DOHH2 (cell line): ENCODE data around the gene MGAT5.

Experiments used
- H3F3A ChIP-seq: fragments of 200-600 bp; sonication (generic), shearing (Covaris generic); 2 replicates; pipeline ENCODE4 v1.6.0; 2016; ENCODE audit warnings: antibody characterized with exemption, mild to moderate bottlenecking; ENCODE audit not compliant: control insufficient read depth, insufficient read depth
- H3K27ac ChIP-seq: fragments of 200-600 bp; sonication (generic); 2 replicates; pipeline ENCODE4 v1.5.1; 2014; ENCODE audit warnings: low read depth, mild to moderate bottlenecking, low read length, moderate library complexity
- H3K27me3 ChIP-seq: fragments of 200-600 bp; sonication (generic); 2 replicates; pipeline ENCODE4 v1.6.1; 2014; ENCODE audit warnings: mild to moderate bottlenecking, low read length, mixed read lengths; ENCODE audit not compliant: control insufficient read depth
- H3K36me3 ChIP-seq: fragments of 200-600 bp; sonication (generic); 2 replicates; pipeline ENCODE4 v1.6.1; 2014; ENCODE audit warnings: mild to moderate bottlenecking, low read length, moderate library complexity, mixed read lengths; ENCODE audit not compliant: control insufficient read depth
- H3K4me1 ChIP-seq: fragments of 200-600 bp; sonication (generic); 2 replicates; pipeline ENCODE4 v1.6.1; 2014; ENCODE audit warnings: mild to moderate bottlenecking, low read length, mixed read lengths; ENCODE audit not compliant: control insufficient read depth
- H3K4me2 ChIP-seq: fragments of 200-600 bp; sonication (generic); 2 replicates; pipeline ENCODE4 v1.6.0; 2014; ENCODE audit warnings: mild to moderate bottlenecking, low read length, moderate library complexity
- H3K4me3 ChIP-seq: fragments of 200-600 bp; sonication (generic); 2 replicates; pipeline ENCODE4 v1.5.1; 2014; ENCODE audit warnings: mild to moderate bottlenecking, low read length, mixed read lengths
- H3K79me2 ChIP-seq: fragments of 200-600 bp; sonication (generic); 2 replicates; pipeline ENCODE4 v1.6.1; 2014; ENCODE audit warnings: mild to moderate bottlenecking, low read length, mixed read lengths; ENCODE audit not compliant: control insufficient read depth
- H3K9me2 ChIP-seq: fragments of 200-600 bp; sonication (generic); replicated peaks from 2 replicates; pipeline ENCODE4 v1.6.1; 2014; ENCODE audit warnings: mild to moderate bottlenecking, low read length, mixed read lengths; ENCODE audit not compliant: control insufficient read depth
- H3K9me3 ChIP-seq: fragments of 200-600 bp; sonication (generic); 2 replicates; pipeline ENCODE4 v1.6.1; 2014; ENCODE audit warnings: antibody characterized with exemption, low read length, mixed read lengths; ENCODE audit not compliant: control insufficient read depth, insufficient read depth
- H4K20me1 ChIP-seq: fragments of 200-600 bp; sonication (generic); 2 replicates; pipeline ENCODE4 v1.6.0; 2014; ENCODE audit warnings: low read depth, mild to moderate bottlenecking, antibody characterized with exemption, low read length, moderate library complexity; ENCODE audit not compliant: control insufficient read depth, insufficient read depth
- EZH2phosphoT487 ChIP-seq: fragments of 200-600 bp; sonication (generic); IDR thresholded peaks from 2 replicates; pipeline ENCODE4 v1.6.1; 2017; ENCODE audit warnings: borderline replicate concordance, mild to moderate bottlenecking, antibody characterized with exemption, low read length, moderate library complexity, mixed read lengths
- TF ChIP-seq, protein P1 (sequence below): fragments of 200-600 bp; sonication (generic); IDR thresholded peaks from one replicate; pipeline ENCODE4 v1.5.1; 2014; ENCODE audit warnings: antibody characterized with exemption, mild to moderate bottlenecking, low read depth, low read length; ENCODE audit not compliant: poor library complexity, severe bottlenecking

The MGAT5 gene

DNA sequence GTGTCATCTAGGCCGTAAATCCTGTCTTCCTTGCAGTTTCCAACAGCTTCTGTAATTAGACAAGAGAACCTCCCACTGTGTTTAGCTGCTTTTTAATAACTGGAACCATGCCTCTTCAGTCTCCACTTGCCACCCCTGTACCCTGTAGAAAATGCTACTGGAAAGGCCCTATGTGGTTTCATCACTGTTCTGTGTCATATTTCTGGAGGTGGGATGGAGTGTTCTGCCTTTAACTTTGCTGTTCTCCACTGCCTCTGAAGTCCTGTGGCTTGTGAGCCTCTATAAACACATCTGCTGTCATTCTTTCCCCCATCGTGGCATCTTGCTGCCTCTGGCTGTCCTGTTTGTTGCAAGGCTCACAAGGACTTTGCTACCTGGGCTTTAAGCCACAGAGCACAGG, 17.9 kb downstream of the MGAT5 start:
- peaks cover 98% of the 10 kb centered on the region for H3K4me1 ChIP-seq
- H3K27me3 ChIP-seq, result no peaks in the 10 kb centered on the region
- peak overlapping the region; percentile 83 for H3K4me2 ChIP-seq
- no peaks in the 10 kb centered on the region for H3K9me2 ChIP-seq
- H3K36me3 ChIP-seq, result peaks cover 55% of the 10 kb centered on the region
- H3K79me2 ChIP-seq, result peaks cover 88% of the 10 kb centered on the region
- peak overlapping the region; percentile 35 for H3K4me3 ChIP-seq
- H3F3A ChIP-seq, result peaks cover 9% of the 10 kb centered on the region
- H3K27ac ChIP-seq, result peak overlapping the region; percentile 40
- H3K9me3 ChIP-seq, result no peaks in the 10 kb centered on the region
- TF ChIP-seq EZH2phosphoT487, result no peak
- TF ChIP-seq, protein P1, sequence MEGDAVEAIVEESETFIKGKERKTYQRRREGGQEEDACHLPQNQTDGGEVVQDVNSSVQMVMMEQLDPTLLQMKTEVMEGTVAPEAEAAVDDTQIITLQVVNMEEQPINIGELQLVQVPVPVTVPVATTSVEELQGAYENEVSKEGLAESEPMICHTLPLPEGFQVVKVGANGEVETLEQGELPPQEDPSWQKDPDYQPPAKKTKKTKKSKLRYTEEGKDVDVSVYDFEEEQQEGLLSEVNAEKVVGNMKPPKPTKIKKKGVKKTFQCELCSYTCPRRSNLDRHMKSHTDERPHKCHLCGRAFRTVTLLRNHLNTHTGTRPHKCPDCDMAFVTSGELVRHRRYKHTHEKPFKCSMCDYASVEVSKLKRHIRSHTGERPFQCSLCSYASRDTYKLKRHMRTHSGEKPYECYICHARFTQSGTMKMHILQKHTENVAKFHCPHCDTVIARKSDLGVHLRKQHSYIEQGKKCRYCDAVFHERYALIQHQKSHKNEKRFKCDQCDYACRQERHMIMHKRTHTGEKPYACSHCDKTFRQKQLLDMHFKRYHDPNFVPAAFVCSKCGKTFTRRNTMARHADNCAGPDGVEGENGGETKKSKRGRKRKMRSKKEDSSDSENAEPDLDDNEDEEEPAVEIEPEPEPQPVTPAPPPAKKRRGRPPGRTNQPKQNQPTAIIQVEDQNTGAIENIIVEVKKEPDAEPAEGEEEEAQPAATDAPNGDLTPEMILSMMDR, result no peak
- H4K20me1 ChIP-seq, result 0 out of 2 replicates have a peak, but pooled peaks cover 4% of the 10 kb centered on the region

DNA sequence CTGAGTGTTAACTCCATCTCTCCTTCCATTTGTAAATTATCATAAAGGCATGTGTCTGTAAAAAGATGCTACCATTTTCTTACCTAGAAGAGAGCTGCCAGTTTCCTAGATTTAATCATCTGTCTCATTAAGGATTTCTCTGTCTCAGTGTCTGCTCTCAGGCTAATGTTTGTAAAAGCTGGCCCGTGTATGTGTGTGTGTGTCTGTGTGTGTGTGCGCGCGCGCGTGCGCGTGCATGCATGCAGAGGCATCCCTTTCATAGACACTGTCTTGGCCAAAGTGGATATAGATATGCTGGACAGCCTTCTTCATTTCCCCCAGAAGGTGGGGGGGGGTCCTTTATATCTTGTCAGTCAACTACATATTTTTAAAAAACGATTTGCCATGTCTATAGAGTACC, 18.9 kb downstream of the MGAT5 start:
- H3K4me3 ChIP-seq, result peak overlapping the region; percentile 35
- peak overlapping the region; percentile 92 for H3K27ac ChIP-seq
- no peaks in the 10 kb centered on the region for H3K27me3 ChIP-seq
- peaks cover 9% of the 10 kb centered on the region for H3F3A ChIP-seq
- peak overlapping the region; percentile 83 for H3K4me2 ChIP-seq
- H3K9me2 ChIP-seq, result no peaks in the 10 kb centered on the region
- TF ChIP-seq, protein P1, result no peak
- no peak for TF ChIP-seq EZH2phosphoT487
- H3K36me3 ChIP-seq, result peaks cover 60% of the 10 kb centered on the region
- H3K79me2 ChIP-seq, result peaks cover 87% of the 10 kb centered on the region
- no peaks in the 10 kb centered on the region for H3K9me3 ChIP-seq
- H4K20me1 ChIP-seq, result 0 out of 2 replicates have a peak, but pooled peaks cover 4% of the 10 kb centered on the region
- H3K4me1 ChIP-seq, result peaks cover 98% of the 10 kb centered on the region

DNA sequence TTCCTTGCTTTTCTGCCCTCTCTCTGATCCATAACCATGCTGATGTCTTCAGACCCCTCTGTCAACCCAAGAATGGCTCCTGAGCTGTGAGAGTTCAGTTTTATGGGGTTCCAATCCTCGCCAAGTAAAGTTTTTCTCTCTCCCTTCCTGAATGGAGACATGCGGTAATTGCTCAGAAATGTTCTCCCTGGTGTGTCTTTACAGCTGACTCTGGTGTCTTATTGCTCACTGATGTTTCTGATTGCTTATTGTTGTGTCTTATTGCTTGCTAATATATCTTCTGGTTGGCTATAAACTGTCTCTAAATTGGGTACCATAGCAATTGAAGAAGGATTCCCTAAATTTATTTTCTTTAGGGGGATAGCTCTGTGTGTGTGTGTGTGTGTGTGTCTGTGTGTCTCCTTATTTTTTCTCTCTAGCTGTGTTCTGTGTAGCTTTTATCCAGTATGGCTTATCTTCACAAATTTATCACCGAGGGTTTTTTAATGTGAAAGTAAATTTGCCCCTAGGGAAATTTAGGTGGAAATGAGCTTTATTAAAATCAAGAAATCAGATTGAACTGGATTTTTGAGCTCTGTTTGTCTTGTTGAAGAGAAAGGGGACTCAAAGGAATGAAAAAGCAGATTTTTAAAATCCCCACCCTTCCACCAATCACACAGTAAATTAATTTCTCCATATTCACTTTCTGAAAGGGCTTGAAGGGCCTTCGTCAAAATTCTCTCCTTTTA, 19.5 kb downstream of the MGAT5 start:
- Histone ChIP-seq H3K79me2 (peaks cover 87% of the 10 kb centered on the region), H3K4me2 (peak overlapping the region; percentile 83), H3K27ac (peak overlapping the region; percentile 92), H4K20me1 (0 out of 2 replicates have a peak, but pooled peaks cover 3% of the 10 kb centered on the region), H3K4me1 (peaks cover 98% of the 10 kb centered on the region), H3K36me3 (peaks cover 62% of the 10 kb centered on the region), H3K4me3 (peak overlapping the region; percentile 64), H3K9me2 (no peaks in the 10 kb centered on the region), H3K27me3 (no peaks in the 10 kb centered on the region), H3F3A (peaks cover 9% of the 10 kb centered on the region), H3K9me3 (no peaks in the 10 kb centered on the region)
- TF ChIP-seq, protein P1, result no peak
- no peak for TF ChIP-seq EZH2phosphoT487
